Fibroblast of skin of left biceps (primary cell): Measurements from ENCODE around the gene CHKA.

Experiments
- DNase-seq, 2 experiments: peaks; one replicate each; pipeline ENCODE4 v3.0.0-alpha.2; 2013; ENCODE audit warnings: low read depth in 2 of 2

Gene CHKA

DNA sequence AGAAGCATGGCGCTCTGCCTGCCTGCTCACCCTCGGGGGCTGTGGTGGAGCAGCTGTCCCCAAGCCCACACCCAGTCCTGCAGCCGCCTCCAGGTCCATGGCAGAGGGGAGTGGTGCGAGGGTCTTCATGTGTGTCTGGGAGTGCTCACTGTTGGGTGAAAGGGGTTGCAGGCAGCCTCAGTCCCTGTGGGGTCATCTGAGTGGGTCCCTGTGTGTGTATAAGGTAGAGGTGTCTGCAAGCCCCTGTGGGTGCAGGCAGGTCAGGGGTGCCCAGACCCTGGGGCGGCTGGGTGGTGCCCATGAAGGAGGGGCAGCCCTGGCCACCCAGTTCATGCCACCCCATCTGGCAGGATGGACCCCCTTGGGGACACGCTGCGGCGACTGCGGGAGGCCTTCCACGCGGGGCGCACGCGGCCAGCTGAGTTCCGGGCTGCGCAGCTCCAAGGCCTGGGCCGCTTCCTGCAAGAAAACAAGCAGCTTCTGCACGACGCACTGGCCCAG lies 106.2 kb downstream of the CHKA start:
- DNase-seq = no peak

DNA sequence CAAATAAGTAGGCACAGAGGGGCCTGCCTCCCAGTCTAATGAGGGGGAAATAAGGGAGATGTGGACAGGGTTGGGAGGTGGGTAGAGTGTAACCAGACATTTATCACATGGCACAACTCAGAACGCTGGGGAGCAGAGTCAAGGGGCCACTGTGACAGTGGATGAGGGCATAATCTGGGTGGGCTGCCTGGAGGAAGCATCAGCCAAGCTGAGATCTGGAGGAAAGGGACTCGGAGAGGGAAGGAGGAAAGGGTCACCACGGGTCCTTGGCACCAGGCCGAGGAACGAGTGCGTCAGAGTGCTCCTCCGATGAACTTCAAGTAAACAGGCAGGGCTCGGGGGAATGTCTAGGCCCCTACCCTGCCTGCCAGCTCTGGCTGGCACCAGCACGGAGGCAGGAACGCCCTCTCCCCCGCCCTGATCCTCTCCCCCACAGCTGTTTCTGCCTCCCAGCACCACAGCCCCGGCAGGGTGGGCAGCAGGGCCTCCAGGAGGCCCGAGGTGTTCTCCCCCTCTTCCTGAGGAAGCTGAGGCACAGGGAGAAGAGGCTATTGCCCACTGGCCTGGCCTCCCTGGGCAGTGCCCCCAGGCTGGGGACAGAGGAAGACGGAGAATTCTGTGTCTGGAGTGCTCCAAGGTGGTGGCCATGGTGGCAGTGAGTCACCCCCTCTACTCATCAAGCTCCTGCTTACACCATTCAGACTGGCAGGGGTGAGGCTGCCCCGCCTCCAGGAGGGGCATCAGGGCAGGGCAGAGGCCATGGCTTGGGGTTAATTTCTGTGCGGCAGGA lies 106.8 kb downstream of the CHKA start:
- DNase-seq = no peak

DNA sequence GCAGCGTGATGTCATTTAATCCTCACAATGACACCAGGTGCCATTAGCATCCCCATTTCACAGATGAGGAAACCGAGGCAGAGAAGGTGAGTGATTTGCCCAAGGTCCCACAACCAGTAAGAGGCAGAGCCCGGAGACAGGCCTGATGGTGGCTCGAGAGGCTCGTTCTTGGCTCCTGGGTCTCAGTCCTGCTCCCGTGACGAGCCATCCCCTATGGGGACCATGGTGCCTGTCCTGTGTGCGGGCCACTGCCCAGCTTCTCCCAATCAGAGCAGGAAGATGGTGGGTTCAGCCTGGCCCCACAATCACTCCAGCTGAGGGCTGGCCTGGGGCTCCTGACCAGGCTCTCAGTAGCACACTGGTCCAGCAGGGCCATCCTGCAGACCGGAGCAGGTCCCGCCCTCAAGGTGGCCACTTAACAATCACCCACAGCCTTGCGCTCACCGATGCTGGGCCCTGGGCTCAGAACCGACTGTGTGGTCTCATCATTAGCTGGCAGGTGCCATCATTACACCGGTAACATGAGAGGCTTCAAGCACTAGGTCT lies 107.5 kb downstream of the CHKA start:
- DNase-seq = no peak

DNA sequence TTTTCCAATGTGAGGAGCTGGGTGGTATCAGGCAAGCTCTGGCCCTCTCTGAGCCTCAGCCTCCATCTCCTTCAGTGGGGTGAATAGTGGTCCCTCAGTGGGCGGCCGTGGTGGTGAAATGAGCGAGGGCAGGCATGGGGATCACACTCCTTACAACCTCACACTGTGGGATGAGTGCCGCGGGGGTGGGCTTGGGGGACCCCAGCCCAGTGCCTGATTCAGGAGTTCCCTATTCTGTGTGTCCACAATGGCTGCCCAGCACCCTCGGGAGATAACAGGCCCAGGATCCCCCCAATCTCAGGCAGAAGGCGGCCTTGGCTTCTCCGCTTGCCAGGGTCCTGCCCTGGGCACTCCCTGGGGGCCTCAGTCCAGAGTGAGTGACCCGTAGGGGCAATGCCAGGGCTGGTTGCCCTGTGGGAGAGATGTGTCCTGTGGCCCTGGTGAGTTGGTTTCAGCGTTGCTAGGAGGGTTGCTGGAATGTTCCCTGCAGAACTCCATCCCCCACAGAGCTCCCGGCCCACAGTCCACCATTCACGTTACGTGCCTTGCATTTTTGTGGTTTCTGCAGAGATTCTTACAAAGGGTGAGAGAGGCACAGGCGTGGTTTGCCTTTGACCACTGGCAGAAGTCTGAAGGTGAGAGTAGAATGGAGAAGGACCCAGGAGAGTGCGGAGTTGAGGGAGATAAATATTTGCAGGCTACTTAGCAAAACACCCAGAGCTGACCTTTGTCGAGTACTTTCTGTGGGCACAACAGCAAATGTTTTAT lies 108.2 kb downstream of the CHKA start:
- DNase-seq = peak; percentile 84 to 87

DNA sequence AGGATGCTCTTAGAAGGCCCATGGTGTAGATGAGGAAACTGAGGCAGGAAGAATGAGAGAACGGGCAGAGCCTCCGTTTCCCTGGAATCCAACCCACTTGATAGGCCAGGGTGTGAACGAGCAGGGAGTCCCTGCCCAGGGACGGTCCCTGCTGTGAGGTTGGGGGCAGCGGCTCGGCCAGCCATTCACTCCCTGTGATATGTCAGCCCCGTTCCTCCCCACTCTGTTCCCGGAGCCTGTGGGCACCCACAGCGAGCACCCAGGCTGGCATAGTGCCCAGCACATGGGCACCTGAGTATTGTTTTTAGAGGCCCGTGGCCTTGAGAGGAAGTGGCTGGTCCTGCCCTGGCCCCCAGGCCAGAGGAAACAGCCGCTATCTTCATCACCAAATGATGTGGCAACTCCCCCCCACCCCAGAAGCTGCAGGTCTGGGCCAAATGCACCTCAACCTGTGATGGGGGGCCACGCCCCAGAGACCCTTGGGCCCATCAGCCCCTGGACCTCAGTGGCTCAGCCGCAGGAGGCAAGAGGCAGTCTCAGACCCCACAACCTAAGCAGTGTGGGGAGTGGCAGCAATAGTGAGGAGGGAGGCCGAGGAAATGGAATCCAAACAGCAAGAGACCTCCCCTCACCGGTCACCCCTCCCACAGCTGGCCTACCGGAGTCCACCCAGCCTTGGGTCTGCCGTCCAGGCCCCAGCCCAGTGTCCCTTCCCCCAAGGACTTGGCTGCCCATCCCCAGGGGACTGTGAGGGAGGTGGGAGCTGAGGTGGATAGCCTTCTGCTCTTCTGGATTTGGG lies 108.9 kb downstream of the CHKA start:
- no peak for DNase-seq

DNA sequence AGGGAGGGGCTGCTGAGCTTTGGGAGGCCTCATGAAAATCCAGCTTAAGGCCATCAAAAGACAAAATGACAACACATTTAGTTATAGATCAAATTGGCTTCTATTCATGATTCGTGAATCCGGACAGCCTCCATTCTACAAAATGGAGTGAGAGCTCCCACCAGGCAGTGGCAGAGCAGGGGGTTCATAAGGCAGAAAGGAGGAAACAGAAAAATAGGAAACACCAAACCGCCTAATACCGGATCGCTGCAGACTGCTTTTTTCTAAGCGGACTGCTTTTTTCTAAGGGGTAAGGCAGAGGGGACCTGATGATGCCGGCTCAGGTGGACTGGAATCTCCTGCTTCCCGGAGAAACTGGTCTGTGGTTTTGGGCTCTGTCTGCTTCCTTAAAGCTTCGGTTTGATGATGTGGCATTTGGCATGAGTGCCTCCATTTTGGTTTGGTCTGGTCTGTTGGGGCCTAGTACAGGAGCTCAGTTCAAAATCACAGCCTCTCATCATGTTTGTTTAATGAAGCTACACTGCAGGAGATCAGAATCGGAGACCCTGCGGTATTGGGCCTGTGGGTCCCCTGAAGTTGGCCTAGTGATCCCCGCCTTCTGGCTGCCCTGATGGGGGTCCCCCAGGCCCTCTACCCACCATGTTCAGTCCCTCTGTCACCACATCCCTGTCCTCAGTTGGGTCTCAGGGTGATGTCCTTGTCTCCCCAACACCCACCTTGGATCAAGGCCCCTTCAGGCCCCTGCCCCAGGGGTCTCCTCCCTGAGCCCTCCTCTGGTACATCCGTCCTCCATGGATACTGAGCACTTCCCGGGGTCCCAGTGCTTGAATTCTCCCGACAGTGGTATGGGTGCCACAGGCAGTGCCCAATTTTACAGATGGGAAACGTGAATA lies 109.9 kb downstream of the CHKA start:
- DNase-seq = no peak

DNA sequence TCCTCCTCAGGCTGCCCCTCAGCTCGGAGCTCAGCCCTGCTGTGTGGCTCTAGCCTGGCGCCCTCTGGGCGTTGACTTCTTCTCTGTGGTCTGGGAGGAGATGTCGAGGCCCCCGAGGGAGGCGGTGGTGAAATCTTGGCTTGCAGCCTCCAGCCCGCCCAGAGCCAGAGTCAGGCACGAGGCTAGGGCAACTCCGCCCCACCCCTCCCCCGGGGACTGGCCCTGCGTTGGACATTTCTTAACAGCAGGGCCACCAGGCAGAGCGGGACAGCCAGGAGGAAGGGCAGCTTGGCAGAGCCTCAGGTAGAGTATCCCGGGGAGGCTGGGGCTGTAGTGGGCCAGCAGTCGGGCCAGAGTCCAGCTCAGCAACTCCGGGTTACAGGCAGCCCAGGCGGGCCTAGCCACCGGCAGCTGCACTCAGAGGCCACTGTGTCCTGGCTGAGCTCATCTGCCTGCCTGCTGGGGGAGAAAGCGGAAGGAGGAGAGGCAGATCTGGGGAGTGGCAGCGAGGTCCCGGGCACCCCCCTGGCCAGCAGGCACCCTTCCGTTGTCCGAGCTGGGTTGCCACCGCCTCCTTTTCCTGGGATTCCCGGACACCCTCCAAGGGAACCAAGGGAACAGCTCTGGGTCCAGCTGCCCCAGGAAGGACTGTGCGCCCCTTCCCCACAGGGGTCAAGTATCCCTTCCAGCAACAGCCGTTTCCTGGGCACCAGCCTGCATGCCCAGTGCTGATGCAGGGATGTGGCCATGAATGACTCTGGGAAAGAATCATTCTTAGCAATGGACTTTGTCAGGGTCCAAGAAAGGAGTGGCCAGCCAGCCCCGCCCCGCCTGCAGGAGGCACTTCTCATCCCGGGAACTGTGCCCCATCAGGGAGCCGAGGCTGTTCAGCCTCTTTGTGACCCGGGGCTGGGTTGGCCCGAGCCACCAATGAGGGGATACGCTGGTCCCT lies 110.8 kb downstream of the CHKA start, which contains the start of gene ALDH3B1:
Gene ALDH3B1 (plus strand): TSS at position 238 of the 952 bp plus-strand sequence. CDS start 4,971 bp downstream, outside the sequence.
- DNase-seq = peak in 1 of 2 experiments; percentile 18

DNA sequence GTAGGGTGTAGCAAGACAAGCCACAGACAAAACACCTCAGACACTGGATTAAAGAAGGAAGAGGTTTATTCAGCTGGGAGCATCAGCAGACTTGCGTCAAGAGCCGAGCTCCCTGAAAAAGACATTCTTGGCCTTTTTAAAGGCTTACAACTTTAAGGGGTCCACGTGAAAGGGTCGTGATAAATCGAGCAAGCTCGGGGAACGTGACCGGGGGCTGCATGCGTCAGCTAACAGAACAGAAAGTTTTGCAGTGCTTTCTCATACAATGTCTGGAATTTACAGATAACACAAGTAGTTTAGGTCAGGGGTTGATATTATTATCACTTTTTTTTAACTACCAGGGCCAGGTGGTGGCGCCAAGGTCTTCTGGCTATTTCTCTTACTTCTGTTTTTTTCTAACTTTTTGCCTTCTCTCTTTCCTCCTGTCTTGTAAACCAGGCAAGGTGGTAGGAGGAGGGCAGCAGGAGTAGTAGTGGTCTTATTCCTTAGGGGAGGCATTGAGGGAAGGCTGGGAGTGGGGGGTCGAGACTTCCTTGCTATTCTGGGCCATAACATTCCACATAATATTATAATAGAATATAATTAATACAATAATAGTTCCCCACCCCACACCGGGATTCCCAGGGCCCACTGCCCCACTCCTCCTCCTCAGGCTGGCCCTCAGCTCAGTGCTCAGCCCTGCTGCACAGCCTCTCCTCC lies 111.6 kb downstream of the CHKA start:
- no peak for DNase-seq

DNA sequence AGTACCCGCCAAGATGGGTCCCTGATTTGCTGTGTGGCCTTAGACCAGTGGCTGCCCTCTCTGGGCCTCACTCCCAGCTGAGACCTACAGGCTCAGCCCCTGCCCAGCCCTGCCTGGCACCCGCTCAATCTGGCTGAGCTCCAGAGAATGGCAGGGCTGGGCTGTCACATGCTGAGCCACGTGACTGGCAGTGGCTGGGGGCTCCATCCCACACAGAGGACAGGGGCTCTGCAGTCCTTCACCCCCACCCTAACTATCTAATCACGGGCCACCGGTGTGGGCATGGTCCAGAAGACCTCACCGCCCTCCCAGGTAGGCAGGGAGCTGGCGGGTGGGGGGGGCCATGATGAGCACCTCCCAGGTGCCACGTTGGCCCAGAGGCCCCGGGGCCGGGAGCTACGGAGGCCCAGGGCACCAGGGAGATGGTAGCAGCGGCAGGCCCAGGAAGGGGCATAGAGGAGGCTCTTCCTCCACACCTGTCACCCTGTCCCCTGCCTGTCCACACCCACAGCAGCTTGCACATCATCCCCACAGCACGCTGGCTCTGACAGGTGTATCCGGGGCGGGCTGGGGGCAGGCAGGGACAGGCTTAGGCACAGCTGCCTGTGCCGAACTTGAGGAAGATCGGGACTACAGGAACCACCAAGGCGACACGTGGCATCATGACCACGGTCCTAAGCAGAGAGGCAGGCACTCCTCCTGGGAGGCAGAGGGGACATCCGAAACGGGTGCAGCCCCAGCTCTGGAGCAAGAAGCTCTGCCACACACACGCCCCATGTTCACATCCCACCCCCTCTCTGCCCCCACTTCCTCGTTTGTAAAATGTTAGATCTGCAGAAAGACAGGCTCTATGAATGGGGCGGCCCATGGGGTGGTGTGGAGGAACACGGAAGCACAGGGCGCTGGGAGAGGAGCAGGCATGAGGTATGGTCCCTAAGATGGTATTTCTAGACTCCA lies 112.5 kb downstream of the CHKA start:
- no peak for DNase-seq

DNA sequence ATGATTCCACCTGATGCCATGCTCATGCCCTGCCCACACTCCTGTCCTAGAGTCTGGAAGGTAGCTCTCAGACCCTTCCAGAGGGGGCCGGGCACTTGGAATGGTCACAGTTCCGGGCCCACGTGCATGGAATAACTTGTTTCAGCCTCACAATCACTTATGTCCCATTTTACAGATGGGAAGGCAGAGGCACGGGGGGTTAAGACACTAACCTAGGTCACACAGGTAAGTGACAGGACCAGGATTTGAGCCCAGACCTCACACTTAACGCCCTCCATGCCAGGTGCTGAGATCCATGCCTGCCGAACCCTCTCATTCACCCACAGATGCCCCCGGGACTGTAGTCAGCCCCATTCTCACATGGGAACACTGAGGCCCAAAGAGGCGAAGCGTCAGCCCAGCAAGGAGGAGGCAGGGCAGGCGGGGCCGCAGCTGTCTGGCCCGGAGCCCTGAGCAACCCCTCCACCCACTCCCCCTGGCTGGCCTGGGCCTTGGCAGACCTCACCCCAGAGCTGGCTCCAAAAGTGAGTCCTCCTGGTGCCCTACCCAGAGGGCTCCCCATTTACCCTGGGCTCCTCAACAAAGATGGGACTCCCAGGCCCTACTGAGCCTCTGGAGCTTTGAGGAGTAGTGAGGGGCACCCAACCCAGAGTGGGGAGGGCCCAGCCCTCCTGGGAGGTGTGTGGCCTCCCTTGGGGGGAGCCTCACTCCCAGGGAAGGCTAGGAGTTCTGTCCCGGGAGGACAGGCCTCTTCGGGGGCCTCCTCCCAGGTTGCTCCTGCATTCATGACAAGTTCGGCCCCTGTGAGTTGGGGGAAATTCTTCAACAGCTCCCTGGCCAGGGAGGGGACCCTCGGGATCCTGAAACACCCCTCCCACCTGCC lies 113.4 kb downstream of the CHKA start:
- DNase-seq = no peak

DNA sequence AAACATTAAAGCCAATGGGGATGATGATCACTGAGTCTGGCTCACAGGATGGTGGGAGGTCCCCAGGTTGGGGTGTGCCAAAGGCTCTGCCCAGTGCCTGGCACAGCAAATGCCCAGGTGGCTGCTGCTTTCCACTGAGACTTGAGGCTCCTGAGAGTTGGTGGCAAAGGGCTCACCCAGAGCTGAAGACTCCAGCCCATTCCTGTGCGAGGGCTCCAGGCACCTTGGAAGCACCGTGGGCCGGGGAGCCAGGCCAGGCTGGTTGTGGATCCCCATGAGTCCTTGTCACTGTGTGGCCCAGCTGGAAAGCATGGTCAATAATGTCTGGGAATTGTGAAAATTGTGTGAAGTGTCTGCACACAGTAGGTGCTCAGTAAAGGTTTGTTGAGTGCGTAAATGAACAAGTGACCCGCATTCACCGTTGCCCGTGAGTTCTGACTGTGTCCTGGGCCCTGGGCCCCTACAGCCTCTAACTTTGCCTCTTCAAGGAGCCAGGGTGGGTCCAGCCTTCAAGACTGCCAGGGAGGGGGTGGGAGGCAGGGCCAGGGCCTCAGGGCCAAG lies 114.5 kb downstream of the CHKA start:
- DNase-seq = no peak

DNA sequence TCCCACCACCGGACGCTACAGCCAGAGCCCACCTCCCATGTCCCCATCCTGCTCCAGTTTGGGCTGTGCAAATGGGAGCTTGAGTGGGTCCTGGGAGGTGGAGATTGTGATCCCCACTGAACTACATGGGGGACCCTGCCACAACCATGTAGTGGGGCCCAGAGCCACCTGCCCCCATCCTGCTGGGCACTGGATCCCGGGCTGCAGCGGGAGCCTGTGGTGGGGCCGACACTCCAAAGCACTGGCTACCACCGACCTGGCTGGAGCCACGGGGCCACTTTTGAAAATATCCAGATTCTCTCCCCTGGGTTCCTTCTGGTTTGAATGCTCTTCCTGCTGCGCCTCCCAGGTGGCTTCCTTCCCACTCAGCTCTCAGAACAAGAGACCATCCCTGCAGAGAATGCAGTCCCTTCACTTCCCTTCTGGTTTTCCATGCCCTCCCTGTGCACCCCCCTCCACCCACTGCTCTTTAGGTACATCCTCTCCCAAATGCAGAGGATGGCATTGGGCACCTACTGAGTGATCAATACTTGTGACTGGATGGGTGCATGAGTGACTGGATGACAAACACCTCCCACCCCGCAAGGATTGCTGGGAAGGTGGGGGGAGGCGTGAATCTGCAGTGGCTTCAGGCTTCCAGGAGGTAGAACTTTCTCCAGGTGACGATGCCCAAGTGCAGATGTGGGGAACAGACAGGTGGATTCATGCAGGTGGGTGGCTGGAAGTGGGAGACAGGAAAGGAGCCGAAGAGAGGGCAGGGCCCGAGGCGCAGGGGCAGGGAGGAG lies 116.4 kb downstream of the CHKA start:
- DNase-seq = no peak

DNA sequence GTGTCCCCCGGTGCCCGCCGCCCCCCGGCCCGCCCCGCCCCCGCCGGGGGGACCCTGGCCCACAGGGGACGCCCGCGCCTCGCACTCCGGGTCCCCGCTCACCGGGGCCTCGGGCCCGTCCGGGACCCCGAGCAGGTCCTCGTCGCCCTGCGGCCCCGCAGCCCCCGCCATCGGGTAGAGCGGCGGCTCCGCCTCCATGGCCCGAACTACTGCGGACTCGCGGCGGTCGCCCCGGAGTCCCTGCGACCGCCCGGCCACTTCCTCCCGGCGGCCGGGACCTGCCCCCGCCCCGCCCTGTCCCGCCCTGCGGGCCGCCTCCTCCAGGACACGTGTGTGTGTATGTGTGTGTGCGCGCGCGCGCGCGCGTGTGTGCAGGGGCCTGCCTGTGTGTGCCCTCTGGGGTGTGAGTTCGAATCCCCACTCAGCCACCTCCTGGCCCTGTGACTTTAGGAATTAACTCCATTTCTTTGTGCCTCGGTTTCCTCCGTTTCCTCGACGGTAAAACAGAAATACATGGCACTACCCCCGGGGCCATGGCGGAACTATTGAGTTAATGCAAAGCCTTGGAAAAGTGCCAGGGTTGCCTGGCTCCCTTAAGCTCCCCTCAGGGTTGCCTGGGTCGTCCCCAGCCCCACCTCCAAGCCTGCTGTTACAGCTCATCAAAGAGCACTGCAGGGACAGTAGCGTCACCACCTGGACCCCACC lies 117.2 kb downstream of the CHKA start, which contains the start of gene UNC93B1:
Gene UNC93B1 (minus strand): TSS at position 252 of the 705 bp plus-strand sequence. CDS start 54 bp downstream, at position 198.
- peak in 1 of 2 experiments; percentile 33 for DNase-seq

DNA sequence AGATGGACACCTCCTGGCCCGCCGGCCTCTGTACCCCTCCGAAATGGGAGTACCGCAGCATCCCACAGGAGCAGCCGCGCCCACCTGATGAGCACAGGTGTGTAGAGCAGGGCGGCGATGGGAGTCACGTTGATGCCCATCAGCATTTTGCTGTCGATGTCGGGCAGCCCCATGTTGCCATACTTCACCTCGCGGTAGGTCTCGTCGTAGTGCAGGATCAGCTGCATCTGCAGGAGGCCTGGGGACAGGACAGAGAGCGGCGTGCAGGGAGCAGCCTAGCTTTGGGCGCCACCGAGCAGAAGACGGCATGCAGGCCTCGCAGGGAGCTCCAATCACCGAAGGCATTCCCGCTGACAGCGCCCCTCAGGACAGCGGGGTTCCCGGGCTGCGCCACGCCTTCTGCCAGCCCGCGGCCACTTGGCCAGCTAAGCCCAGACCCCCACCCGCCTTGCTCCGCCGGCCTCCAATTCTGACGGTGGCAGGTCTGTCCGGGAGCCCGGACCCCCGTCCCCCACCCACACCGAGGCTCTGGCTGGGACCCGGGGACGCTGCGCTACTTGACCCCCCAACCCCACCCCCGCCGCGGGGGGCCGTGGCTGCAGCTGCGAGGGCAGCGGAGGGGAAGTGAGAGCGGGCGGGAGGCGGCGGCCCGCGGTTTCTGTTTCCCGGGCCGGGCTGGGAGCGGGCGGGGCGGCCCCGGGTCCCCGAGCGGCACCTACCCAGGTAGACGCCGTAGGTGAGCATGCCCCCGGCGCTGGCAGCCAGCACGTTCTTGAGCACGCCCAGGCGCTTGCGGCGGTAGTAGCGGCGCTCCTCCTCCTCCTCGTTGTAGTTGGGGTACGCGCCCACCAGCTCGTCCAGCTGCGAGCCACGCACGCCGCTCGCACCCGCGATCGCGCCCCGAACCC lies 118.0 kb downstream of the CHKA start:
- no peak for DNase-seq
